NOMO-1 treated with DMSO at 0.1 percent for 48 hours (cell line): Measurements from ENCODE around the gene PTPRH.
"Not testable (repeated sequence)": the region's sequence is repeated elsewhere in the genome, so short reads cannot be mapped to it uniquely, and the experiment has no call there.

Source experiments
- DNase-seq: peaks from one replicate; lab custom pipeline; 2025; ENCODE audit not compliant: unreplicated experiment; lab: John Stamatoyannopoulos, UW

PTPRH gene

GRCh38 chr19:55160128-55160985 is 48.9 kb downstream of the PTPRH start:
- DNase-seq: peak; percentile 90

GRCh38 chr19:55158848-55159749 is 50.2 kb downstream of the PTPRH start:
- no peak for DNase-seq

- no peak for DNase-seq
These were observed 50.9 kb downstream of the PTPRH start for GRCh38 chr19:55158423-55158822.

- peak; percentile 19 for DNase-seq
These were observed 52.0 kb downstream of the PTPRH start, which contains the start of gene TNNI3 for GRCh38 chr19:55157064-55157908. TNNI3 (minus strand) TSS chr19:55157732; CDS start chr19:55157589, 143 bp downstream.

- DNase-seq: peak; percentile 30
These were observed 52.9 kb downstream of the PTPRH start for GRCh38 chr19:55156202-55157063.

- DNase-seq: not testable (repeated sequence)
These were observed 53.5 kb downstream of the PTPRH start for GRCh38 chr19:55155784-55156183.

- no peak for DNase-seq
These were observed 55.5 kb downstream of the PTPRH start for GRCh38 chr19:55153652-55154264.

GRCh38 chr19:55152017-55152416 is 57.3 kb downstream of the PTPRH start:
- no peak for DNase-seq

- no peak for DNase-seq
These were observed 60.0 kb downstream of the PTPRH start, which contains the start of gene TNNT1 for GRCh38 chr19:55149078-55150003. TNNT1 (minus strand) TSS chr19:55149206; CDS start chr19:55147157, 2,049 bp downstream.

- DNase-seq: no peak
These were observed 61.6 kb downstream of the PTPRH start for GRCh38 chr19:55147545-55148251.

GRCh38 chr19:55146705-55147273 is 62.5 kb downstream of the PTPRH start:
- DNase-seq: no peak

GRCh38 chr19:55146078-55146704 is 63.1 kb downstream of the PTPRH start:
- DNase-seq: peak; percentile 54

GRCh38 chr19:55145232-55145631 is 64.1 kb downstream of the PTPRH start:
- peak; percentile 44 for DNase-seq

GRCh38 chr19:55141696-55142095 is 67.6 kb downstream of the PTPRH start:
- DNase-seq: no peak

GRCh38 chr19:55137915-55138314 is 71.4 kb downstream of the PTPRH start:
- no peak for DNase-seq

- DNase-seq: no peak
These were observed 72.8 kb downstream of the PTPRH start for GRCh38 chr19:55136399-55137102.
